ENCODE results near the gene TEX13D. TPM values are rescaled to one million over a fixed set of nuclear protein-coding genes. Genes with fewer than 3 reads are reported as not detected.

Gene TEX13D
- total and polyA plus RNA-seq, 2 of the 8 experiments (the other 6 are each of a cell fraction or from before 2014, with no cell fraction given) = 0.03 to 0.07 TPM

DNA sequence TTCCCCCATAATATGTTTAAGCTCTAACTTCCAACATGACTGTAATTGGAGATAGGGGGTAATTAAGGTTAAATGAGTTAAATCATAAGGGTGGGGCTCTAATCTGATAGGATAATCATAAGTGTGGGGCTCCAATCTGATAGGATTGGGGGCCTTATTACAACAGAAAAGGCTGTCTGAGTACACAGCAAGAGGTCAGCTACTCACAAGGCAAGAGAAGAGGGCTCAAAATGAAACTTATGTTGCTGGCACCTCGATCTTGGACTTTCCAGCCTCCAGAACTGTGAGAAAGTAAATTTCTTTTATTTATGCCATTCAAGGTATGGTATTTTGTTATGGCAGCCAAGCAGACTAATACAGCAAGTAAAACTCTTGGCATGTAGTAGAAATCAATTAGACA, 30.3 kb downstream of the TEX13D start:
- Histone ChIP-seq H4K20me1 (replicated peaks in 1 of 2; ENCODE audit: control insufficient read depth in 1 of 2, insufficient read depth in 2 of 2, low read length in 2 of 2) (no peaks in the 10 kb centered on the region), H3K9me3 (ENCODE audit: insufficient read depth in 2 of 2, low read depth in 1 of 2, low read length in 1 of 2) (no peaks in the 10 kb centered on the region), H3K27ac (ENCODE audit: low read depth, low read length) (no peak overlapping the region), H3K4me2 (ENCODE audit: insufficient read depth in 1 of 2, low read depth in 2 of 2, low read length in 2 of 2) (no peak overlapping the region), H3K4me3 (ENCODE audit: extremely low read depth in 1 of 4, insufficient read depth in 2 of 4, low read depth in 3 of 4, low read length in 4 of 4) (no peak overlapping the region), H3K79me2 (ENCODE audit: control insufficient read depth in 1 of 2, insufficient read depth in 2 of 2, low read length in 2 of 2) (no peaks in the 10 kb centered on the region), H3K18ac (ENCODE audit: extremely low read depth, low read length) (no peak overlapping the region), H3K4ac (replicated peaks; ENCODE audit: insufficient read length, low read depth, low read length) (no peak overlapping the region), H2AK5ac (ENCODE audit: low read depth, low read length) (no peak overlapping the region), H2BK15ac (ENCODE audit: low read length) (no peak overlapping the region), H2BK5ac (ENCODE audit: low read depth, low read length) (no peak overlapping the region), H3K23me2 (ENCODE audit: low read depth, low read length) (no peaks in the 10 kb centered on the region), H3K9ac (replicated peaks in 1 of 4; ENCODE audit: extremely low read depth in 1 of 4, low read depth in 3 of 4, low read length in 3 of 4) (no peak overlapping the region), H3K14ac (ENCODE audit: insufficient read length) (no peak overlapping the region), H3K23ac (ENCODE audit: insufficient read length) (no peak overlapping the region), H2BK12ac (ENCODE audit: low read depth, low read length) (no peak overlapping the region), H3K4me1 (replicated peaks in 1 of 4; ENCODE audit: control insufficient read depth in 3 of 4, insufficient read depth in 4 of 4, low read length in 3 of 4) (no peaks in the 10 kb centered on the region), H4K5ac (ENCODE audit: insufficient read length, low read depth, low read length) (no peak overlapping the region), H4K91ac (replicated peaks; ENCODE audit: insufficient read length, low read length) (no peak overlapping the region), H2AFZ (ENCODE audit: low read length) (no peak overlapping the region), H3K36me3 (ENCODE audit: control insufficient read depth in 2 of 4, insufficient read depth in 4 of 4, low read length in 3 of 4) (no peaks in the 10 kb centered on the region), H3K79me1 (ENCODE audit: low read depth, low read length) (no peaks in the 10 kb centered on the region), H4K8ac (ENCODE audit: extremely low read depth, insufficient read depth, low read length) (no peak overlapping the region), H3K56ac (replicated peaks; ENCODE audit: insufficient read length, low read depth, low read length) (no peak overlapping the region), H2BK120ac (replicated peaks; ENCODE audit: low read depth, low read length) (no peak overlapping the region), H2BK20ac (ENCODE audit: low read length) (no peak overlapping the region), H3K27me3 (replicated peaks in 1 of 4; ENCODE audit: control insufficient read depth in 3 of 4, extremely low read depth in 1 of 4, insufficient read depth in 3 of 4, low read length in 3 of 4) (no peaks in the 10 kb centered on the region)
- DNase-seq (ENCODE audit: low read depth in 1 of 2, low spot score in 2 of 2) = no peak
- FAIRE-seq = no peak
- 92% methylated on average over 1 of the region's 1 CpG; no CpG with 5 or more reads in 1 of the 2 experiments for WGBS, 2 experiments (ENCODE audit: extremely low coverage in 1 of 2, insufficient coverage in 1 of 2, insufficient read length in 1 of 2, insufficient replicate concordance in 2 of 2, low coverage in 1 of 2, low lambda C conversion rate in 2 of 2, missing lambda C conversion rate in 1 of 2)
- ChIA-PET CTCF (ENCODE audit: partially characterized antibody) (interaction anchor here (0.8 kb wide), 1 partner anchor 11 kb away, joined by 3 read pairs; no protein-coding TSS in a partner anchor), POLR2A (ENCODE audit: partially characterized antibody) (no interaction called here)
- TF ChIP-seq, protein P1, sequence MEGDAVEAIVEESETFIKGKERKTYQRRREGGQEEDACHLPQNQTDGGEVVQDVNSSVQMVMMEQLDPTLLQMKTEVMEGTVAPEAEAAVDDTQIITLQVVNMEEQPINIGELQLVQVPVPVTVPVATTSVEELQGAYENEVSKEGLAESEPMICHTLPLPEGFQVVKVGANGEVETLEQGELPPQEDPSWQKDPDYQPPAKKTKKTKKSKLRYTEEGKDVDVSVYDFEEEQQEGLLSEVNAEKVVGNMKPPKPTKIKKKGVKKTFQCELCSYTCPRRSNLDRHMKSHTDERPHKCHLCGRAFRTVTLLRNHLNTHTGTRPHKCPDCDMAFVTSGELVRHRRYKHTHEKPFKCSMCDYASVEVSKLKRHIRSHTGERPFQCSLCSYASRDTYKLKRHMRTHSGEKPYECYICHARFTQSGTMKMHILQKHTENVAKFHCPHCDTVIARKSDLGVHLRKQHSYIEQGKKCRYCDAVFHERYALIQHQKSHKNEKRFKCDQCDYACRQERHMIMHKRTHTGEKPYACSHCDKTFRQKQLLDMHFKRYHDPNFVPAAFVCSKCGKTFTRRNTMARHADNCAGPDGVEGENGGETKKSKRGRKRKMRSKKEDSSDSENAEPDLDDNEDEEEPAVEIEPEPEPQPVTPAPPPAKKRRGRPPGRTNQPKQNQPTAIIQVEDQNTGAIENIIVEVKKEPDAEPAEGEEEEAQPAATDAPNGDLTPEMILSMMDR (IDR thresholded peaks at IDR 0.05; ENCODE audit: control extremely low read depth in 1 of 3, insufficient read depth in 1 of 3, low read depth in 1 of 3, low read length in 3 of 3) = no peak
- TF ChIP-seq PHF8 (conservative IDR thresholded peaks at IDR 0.05; ENCODE audit: low read depth, low read length) (no peak), SP4 (IDR thresholded peaks at IDR 0.05; ENCODE audit: low read length) (no peak), MAFK (IDR thresholded peaks at IDR 0.05; ENCODE audit: low read depth, low read length) (no peak), SUZ12 (IDR thresholded peaks at IDR 0.05; ENCODE audit: low read length) (no peak), EP300 (IDR thresholded peaks at IDR 0.05; ENCODE audit: borderline replicate concordance in 1 of 2, low read depth in 2 of 2, low read length in 2 of 2) (no peak), ASH2L (IDR thresholded peaks at IDR 0.05; ENCODE audit: low read length) (no peak), CHD2 (IDR thresholded peaks at IDR 0.05; ENCODE audit: low read length) (no peak), POU5F1 (IDR thresholded peaks at IDR 0.05; ENCODE audit: low read depth, low read length) (no peak), GABPA (IDR thresholded peaks at IDR 0.05; ENCODE audit: borderline replicate concordance, insufficient read depth, low read length) (no peak), SRF (IDR thresholded peaks at IDR 0.05; ENCODE audit: low read depth, low read length) (no peak), HDAC2 (IDR thresholded peaks at IDR 0.05; ENCODE audit: borderline replicate concordance in 1 of 2, low read depth in 2 of 2, low read length in 2 of 2) (no peak)
